RWPE1 (cell line): Measurements from ENCODE around the gene KLK5.

Experiments
- CTCF ChIA-PET: fragments of 350-600 bp; sonication (Branson Sonifier 250); formaldehyde crosslinking; extraction: SDS; loops from one replicate; lab custom pipeline; 2021; lab: Yijun Ruan, JAX
- POLR2A ChIA-PET: fragments of 400-600 bp; formaldehyde crosslinking; extraction: SDS; loops from one replicate; lab custom pipeline; 2020; ENCODE audit warnings: antibody characterized with exemption; ENCODE audit not compliant: low non-redundant PET; lab: Yijun Ruan, JAX
- DNase-seq: peaks from one replicate; pipeline ENCODE4 v3.0.0; 2012; ENCODE audit warnings: low spot score
- H3K27ac ChIP-seq: fragments of 450-650 bp; 2 replicates; pipeline ENCODE4 v1.5.1; 2017
- CTCF ChIP-seq: fragments of 450-650 bp; conservative IDR thresholded peaks from 2 replicates; pipeline ENCODE4 v1.5.1; 2017; ENCODE audit warnings: low read depth, mild to moderate bottlenecking

KLK5 gene, protein sequence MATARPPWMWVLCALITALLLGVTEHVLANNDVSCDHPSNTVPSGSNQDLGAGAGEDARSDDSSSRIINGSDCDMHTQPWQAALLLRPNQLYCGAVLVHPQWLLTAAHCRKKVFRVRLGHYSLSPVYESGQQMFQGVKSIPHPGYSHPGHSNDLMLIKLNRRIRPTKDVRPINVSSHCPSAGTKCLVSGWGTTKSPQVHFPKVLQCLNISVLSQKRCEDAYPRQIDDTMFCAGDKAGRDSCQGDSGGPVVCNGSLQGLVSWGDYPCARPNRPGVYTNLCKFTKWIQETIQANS

GRCh38 chr19:50952910-50953309 is at the start of gene KLK5:
TSS of gene KLK5 (minus strand) at chr19:50953038. CDS start at chr19:50952657, 381 bp downstream.
- ChIA-PET CTCF (interaction anchor here (0.6 to 1.0 kb wide), 2 partner anchors 24 to 142 kb away, joined by 3 to 7 read pairs; no protein-coding TSS in a partner anchor), POLR2A (no interaction called here)
- no peak for TF ChIP-seq CTCF
- no peak within 1 kb of the TSS for H3K27ac ChIP-seq
- peak; percentile 58 for DNase-seq

DNA sequence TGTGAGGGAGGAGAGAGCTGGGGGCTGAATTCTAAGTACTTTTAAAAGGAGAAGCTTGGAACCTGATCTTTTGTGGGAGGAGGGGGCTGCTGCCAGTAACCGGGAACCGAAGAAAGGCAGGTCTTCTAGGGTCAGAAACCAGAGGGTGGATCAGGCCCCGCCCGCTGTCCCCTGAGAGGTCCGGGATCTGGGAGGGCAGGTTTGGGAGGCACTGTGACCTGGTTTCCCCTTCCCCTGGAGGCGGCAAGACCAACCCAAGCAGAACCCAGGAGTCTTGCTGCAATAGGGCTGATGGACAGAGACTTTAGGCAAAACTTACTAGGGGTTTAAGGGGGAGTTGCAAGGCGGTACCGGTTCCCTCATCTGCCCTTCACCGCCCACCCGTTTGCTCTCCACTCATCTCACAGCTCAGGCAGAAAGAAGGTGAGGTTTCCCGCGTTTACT is 49.3 kb upstream of the KLK5 start:
- H3K27ac ChIP-seq = no peak overlapping the region
- no peak for TF ChIP-seq CTCF
- ChIA-PET CTCF (interaction anchor here (0.6 to 2.0 kb wide), 3 partner anchors 15 to 103 kb away, joined by 3 to 7 read pairs (median 6); no protein-coding TSS in a partner anchor), POLR2A (interaction anchor here (0.7 to 0.8 kb wide), 3 partner anchors 69 to 86 kb away, joined by 3 to 4 read pairs (median 3); no protein-coding TSS in a partner anchor)
- DNase-seq = no peak

GRCh38 chr19:51001515-51001914 is 48.7 kb upstream of the KLK5 start, which contains the start of gene KLK8:
TSS of gene KLK8 (minus strand) at chr19:51001604. CDS start at chr19:51001167, 437 bp downstream.
- CTCF ChIA-PET = interaction anchor here (0.6 to 2.0 kb wide), 3 partner anchors 15 to 79 kb away, joined by 6 to 7 read pairs (median 6); no protein-coding TSS in a partner anchor

DNA sequence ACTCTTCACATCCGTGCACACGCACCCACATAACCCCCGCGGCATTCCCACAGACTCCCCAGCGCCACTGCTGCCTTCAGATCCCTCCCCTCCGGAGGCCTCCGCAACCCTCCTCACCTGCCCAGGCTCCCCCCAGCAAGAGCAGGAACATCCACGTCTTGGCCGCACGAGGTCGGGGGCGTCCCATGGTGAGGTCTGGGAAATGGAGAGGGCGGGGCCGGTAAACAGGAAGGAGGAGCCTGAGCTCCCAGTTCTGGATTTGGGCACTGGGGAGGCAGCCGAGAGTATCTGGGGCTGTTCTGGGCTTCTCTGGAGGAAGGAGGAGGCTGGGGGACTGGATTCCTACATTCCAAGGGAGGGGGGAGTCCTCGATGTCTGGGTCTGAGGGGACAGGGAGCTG is 48.1 kb upstream of the KLK5 start:
- no peak for TF ChIP-seq CTCF
- no peak overlapping the region for H3K27ac ChIP-seq
- POLR2A ChIA-PET = interaction anchor here (1.0 kb wide), 1 partner anchor 16 kb away, joined by 3 read pairs; no protein-coding TSS in a partner anchor
- CTCF ChIA-PET = interaction anchor here (0.8 to 2.0 kb wide), 2 partner anchors 16 to 78 kb away, joined by 6 to 7 read pairs; no protein-coding TSS in a partner anchor
- no peak for DNase-seq

More at GRCh38 chr19:51001515-51001914, 48.7 kb upstream of the KLK5 start, which contains the start of gene KLK8:
- no peak for TF ChIP-seq CTCF
- no peak within 1 kb of the TSS for H3K27ac ChIP-seq
- DNase-seq = no peak
- POLR2A ChIA-PET = interaction anchor here (0.7 to 1.0 kb wide), 3 partner anchors 15 to 85 kb away, joined by 3 to 4 read pairs (median 3); no protein-coding TSS in a partner anchor

GRCh38 chr19:51000426-51000825 is 47.6 kb upstream of the KLK5 start:
- no peak for DNase-seq
- CTCF ChIA-PET = interaction anchor here (0.6 to 2.0 kb wide), 2 partner anchors 16 to 45 kb away, joined by 3 to 7 read pairs; no protein-coding TSS in a partner anchor
- TF ChIP-seq CTCF = no peak
- POLR2A ChIA-PET = interaction anchor here (1.0 kb wide), 1 partner anchor 16 kb away, joined by 3 read pairs; no protein-coding TSS in a partner anchor
- H3K27ac ChIP-seq = no peak overlapping the region

- POLR2A ChIA-PET = interaction anchor here (0.5 kb wide), 1 partner anchor 8 kb away, joined by 3 read pairs; no protein-coding TSS in a partner anchor
- no peak for TF ChIP-seq CTCF
- no peak overlapping the region for H3K27ac ChIP-seq
- CTCF ChIA-PET = no interaction called here
- DNase-seq = no peak
Observed at GRCh38 chr19:50998686-50999085, 45.8 kb upstream of the KLK5 start.
